Transverse colon (tissue), 4 donors: ENCODE data around the gene FBLN2.

Experiments used
- EP300 ChIP-seq: sonication (generic); formaldehyde crosslinking; IDR thresholded peaks from one replicate; pipeline ENCODE4 v1.6.1; 2017; ENCODE audit warnings: antibody characterized with exemption, low read depth
- POLR2AphosphoS5 ChIP-seq, 3 donors: sonication (generic); formaldehyde crosslinking; IDR thresholded peaks; one replicate each; pipeline ENCODE4 v1.6.1; 2016; ENCODE audit warnings: antibody characterized with exemption in 3 of 3
- TF ChIP-seq, protein P1 (sequence below), 5 experiments: fragments of 200-600 bp in 3 of 5; fragments of 450-650 bp in 2 of 5; sonication (generic) in 3 of 5; IDR thresholded peaks; 1 replicate in 2 of 5; 2 replicates in 3 of 5; pipeline ENCODE4 v1.5.1; 2016 to 2017; ENCODE audit warnings: antibody characterized with exemption in 5 of 5, inconsistent platforms in 3 of 5, mild to moderate bottlenecking in 2 of 5, moderate library complexity in 1 of 5

DNA sequence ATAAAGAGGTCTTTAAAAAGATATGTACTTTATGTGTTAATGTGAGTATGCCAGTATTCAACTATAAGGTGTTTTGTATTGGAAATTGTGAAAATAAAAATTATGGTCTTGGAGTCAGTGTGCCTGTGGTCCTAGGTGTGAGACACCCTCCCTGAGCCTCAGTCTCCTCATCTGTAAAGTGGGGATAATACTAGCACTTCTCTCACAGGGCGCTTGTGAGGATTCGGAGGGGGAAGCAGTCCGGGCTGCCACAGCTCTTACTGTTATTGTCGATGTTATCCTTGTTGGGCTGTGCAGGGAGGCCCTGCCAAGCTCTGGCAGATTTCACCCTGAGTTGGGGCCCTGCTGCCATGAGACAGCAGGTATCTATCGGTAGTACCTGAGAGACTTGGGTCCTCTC lies 26.7 kb upstream of the FBLN2 start:
- TF ChIP-seq, protein P1, sequence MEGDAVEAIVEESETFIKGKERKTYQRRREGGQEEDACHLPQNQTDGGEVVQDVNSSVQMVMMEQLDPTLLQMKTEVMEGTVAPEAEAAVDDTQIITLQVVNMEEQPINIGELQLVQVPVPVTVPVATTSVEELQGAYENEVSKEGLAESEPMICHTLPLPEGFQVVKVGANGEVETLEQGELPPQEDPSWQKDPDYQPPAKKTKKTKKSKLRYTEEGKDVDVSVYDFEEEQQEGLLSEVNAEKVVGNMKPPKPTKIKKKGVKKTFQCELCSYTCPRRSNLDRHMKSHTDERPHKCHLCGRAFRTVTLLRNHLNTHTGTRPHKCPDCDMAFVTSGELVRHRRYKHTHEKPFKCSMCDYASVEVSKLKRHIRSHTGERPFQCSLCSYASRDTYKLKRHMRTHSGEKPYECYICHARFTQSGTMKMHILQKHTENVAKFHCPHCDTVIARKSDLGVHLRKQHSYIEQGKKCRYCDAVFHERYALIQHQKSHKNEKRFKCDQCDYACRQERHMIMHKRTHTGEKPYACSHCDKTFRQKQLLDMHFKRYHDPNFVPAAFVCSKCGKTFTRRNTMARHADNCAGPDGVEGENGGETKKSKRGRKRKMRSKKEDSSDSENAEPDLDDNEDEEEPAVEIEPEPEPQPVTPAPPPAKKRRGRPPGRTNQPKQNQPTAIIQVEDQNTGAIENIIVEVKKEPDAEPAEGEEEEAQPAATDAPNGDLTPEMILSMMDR (IDR thresholded peaks at IDR 0.05): no peak
- TF ChIP-seq POLR2AphosphoS5 (IDR thresholded peaks at IDR 0.05): no peak
- no peak for TF ChIP-seq EP300
